GM13976 (cell line): ENCODE data around the gene SKAP1.
A peak's percentile ranks its signal among the peaks of the same experiment; 100 is the strongest.
"Not testable (repeated sequence)": the region's sequence is repeated elsewhere in the genome, so short reads cannot be mapped to it uniquely, and the experiment has no call there.

Source experiments
- DNase-seq: peaks from one replicate; pipeline ENCODE4 v3.0.0; 2012; ENCODE audit warnings: low spot score
- CTCF ChIP-seq: IDR thresholded peaks from 2 replicates; pipeline ENCODE4 v1.5.1; 2012; ENCODE audit warnings: borderline replicate concordance, mild to moderate bottlenecking; ENCODE audit not compliant: insufficient read depth; ENCODE audit errors: extremely low read depth, missing control alignments, control extremely low read depth
- in situ Hi-C: fragments of 300-500 bp; cut with MboI; formaldehyde crosslinking; loops from one replicate; pipeline ENCODE4 v1.12.0; 2022; ENCODE audit warnings: low sequenced_read_pairs, mixed read lengths, inconsistent platforms; ENCODE audit not compliant: unreplicated experiment

Gene SKAP1

GRCh38 chr17:48375356-48375755 lies 54.7 kb downstream of the SKAP1 start:
- no peak for TF ChIP-seq CTCF
- DNase-seq, result no peak
- in situ Hi-C loops, result no loop called here

- in situ Hi-C loops, result no loop called here
- peak; percentile 23 for DNase-seq
- TF ChIP-seq CTCF, result peak; percentile 32
Observed at GRCh38 chr17:48374650-48375230, 55.3 kb downstream of the SKAP1 start.

GRCh38 chr17:48373883-48374282 lies 56.1 kb downstream of the SKAP1 start:
- no peak for DNase-seq
- no peak for TF ChIP-seq CTCF
- in situ Hi-C loops, result no loop called here

GRCh38 chr17:48373130-48373830 lies 56.7 kb downstream of the SKAP1 start:
- in situ Hi-C loops, result no loop called here
- TF ChIP-seq CTCF, result no peak
- no peak for DNase-seq

GRCh38 chr17:48368967-48369366 lies 61.0 kb downstream of the SKAP1 start:
- in situ Hi-C loops, DNase-seq: not testable (repeated sequence)

GRCh38 chr17:48368352-48368908 lies 61.6 kb downstream of the SKAP1 start:
- in situ Hi-C loops, result no loop called here

GRCh38 chr17:48363161-48363560 lies 66.9 kb downstream of the SKAP1 start:
- DNase-seq, result no peak
- no peak for TF ChIP-seq CTCF
- in situ Hi-C loops, result no loop called here

More at GRCh38 chr17:48368352-48368908, 61.6 kb downstream of the SKAP1 start:
- no peak for TF ChIP-seq CTCF
- DNase-seq, result no peak

GRCh38 chr17:48360861-48361633 lies 69.0 kb downstream of the SKAP1 start:
- in situ Hi-C loops, DNase-seq: not testable (repeated sequence)
